ENCODE measurements around the gene NYNRIN. TPM values are rescaled to one million over a fixed set of nuclear protein-coding genes. Genes with fewer than 3 reads are reported as not detected.

The NYNRIN gene
- total RNA-seq, 1 experiment from 2014 or later: 0.27 TPM

GRCh38 chr14:24416254-24416931 is 17.6 kb downstream of the NYNRIN start (continued):
- TF ChIP-seq, protein P1, sequence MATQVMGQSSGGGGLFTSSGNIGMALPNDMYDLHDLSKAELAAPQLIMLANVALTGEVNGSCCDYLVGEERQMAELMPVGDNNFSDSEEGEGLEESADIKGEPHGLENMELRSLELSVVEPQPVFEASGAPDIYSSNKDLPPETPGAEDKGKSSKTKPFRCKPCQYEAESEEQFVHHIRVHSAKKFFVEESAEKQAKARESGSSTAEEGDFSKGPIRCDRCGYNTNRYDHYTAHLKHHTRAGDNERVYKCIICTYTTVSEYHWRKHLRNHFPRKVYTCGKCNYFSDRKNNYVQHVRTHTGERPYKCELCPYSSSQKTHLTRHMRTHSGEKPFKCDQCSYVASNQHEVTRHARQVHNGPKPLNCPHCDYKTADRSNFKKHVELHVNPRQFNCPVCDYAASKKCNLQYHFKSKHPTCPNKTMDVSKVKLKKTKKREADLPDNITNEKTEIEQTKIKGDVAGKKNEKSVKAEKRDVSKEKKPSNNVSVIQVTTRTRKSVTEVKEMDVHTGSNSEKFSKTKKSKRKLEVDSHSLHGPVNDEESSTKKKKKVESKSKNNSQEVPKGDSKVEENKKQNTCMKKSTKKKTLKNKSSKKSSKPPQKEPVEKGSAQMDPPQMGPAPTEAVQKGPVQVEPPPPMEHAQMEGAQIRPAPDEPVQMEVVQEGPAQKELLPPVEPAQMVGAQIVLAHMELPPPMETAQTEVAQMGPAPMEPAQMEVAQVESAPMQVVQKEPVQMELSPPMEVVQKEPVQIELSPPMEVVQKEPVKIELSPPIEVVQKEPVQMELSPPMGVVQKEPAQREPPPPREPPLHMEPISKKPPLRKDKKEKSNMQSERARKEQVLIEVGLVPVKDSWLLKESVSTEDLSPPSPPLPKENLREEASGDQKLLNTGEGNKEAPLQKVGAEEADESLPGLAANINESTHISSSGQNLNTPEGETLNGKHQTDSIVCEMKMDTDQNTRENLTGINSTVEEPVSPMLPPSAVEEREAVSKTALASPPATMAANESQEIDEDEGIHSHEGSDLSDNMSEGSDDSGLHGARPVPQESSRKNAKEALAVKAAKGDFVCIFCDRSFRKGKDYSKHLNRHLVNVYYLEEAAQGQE (IDR thresholded peaks at IDR 0.05; ENCODE audit: low read depth): no peak
- no peak for TF ChIP-seq CEBPB (IDR thresholded peaks at IDR 0.05; ENCODE audit: low read depth)

GRCh38 chr14:24416932-24417619 is 18.3 kb downstream of the NYNRIN start:
- CTCF ChIA-PET: no interaction called here
- Histone ChIP-seq H3K4me2 (ENCODE audit: low read length) (no peak overlapping the region), H3K27ac (ENCODE audit: low read depth, low read length) (no peak overlapping the region), H3K79me2 (ENCODE audit: insufficient read depth, low read length) (no peaks in the 10 kb centered on the region), H3K9me3 (ENCODE audit: control insufficient read depth in 1 of 2, insufficient read depth in 1 of 2, low read depth in 1 of 2, low read length in 2 of 2) (no peaks in the 10 kb centered on the region), H2AFZ (ENCODE audit: low read depth, low read length, poor library complexity, severe bottlenecking) (no peak overlapping the region), H4K20me1 (ENCODE audit: insufficient read depth) (no peaks in the 10 kb centered on the region), H3K9me2 (ENCODE audit: insufficient read depth) (no peaks in the 10 kb centered on the region), H3K36me3 (ENCODE audit: control insufficient read depth in 1 of 2, insufficient read depth in 2 of 2, low read length in 2 of 2) (no peaks in the 10 kb centered on the region), H3K9ac (ENCODE audit: low read length) (no peak overlapping the region), H3K27me3 (ENCODE audit: insufficient read depth, low read length) (no peaks in the 10 kb centered on the region), H3K4me1 (ENCODE audit: control insufficient read depth in 1 of 2, insufficient read depth in 2 of 2, low read length in 2 of 2) (no peaks in the 10 kb centered on the region), H3K4me3 (replicated peaks in 1 of 2; ENCODE audit: low read depth in 1 of 2, low read length in 2 of 2) (no peak overlapping the region)
- no peak for DNase-seq (ENCODE audit: low read depth, low spot score)
- POLR2A ChIA-PET: no interaction called here
- intact Hi-C loops (cut with micrococcal nuclease): no loop called here
- no peak for ATAC-seq
- no peak for TF ChIP-seq FOSL1 (IDR thresholded peaks at IDR 0.05; ENCODE audit: low read depth)
- no peak for TF ChIP-seq POLR2A (IDR thresholded peaks at IDR 0.05; ENCODE audit: borderline replicate concordance, extremely low read depth, insufficient read depth, insufficient read length)
- TF ChIP-seq SIN3A (IDR thresholded peaks at IDR 0.05; ENCODE audit: low read depth): no peak
- TF ChIP-seq, protein P2, sequence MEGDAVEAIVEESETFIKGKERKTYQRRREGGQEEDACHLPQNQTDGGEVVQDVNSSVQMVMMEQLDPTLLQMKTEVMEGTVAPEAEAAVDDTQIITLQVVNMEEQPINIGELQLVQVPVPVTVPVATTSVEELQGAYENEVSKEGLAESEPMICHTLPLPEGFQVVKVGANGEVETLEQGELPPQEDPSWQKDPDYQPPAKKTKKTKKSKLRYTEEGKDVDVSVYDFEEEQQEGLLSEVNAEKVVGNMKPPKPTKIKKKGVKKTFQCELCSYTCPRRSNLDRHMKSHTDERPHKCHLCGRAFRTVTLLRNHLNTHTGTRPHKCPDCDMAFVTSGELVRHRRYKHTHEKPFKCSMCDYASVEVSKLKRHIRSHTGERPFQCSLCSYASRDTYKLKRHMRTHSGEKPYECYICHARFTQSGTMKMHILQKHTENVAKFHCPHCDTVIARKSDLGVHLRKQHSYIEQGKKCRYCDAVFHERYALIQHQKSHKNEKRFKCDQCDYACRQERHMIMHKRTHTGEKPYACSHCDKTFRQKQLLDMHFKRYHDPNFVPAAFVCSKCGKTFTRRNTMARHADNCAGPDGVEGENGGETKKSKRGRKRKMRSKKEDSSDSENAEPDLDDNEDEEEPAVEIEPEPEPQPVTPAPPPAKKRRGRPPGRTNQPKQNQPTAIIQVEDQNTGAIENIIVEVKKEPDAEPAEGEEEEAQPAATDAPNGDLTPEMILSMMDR (IDR thresholded peaks at IDR 0.05 in 2 of 3, conservative IDR thresholded peaks at IDR 0.05 in 1 of 3; ENCODE audit: borderline replicate concordance in 1 of 3, insufficient read depth in 1 of 3, low read depth in 2 of 3, low read length in 2 of 3): no peak
- no peak for TF ChIP-seq ATF3 (IDR thresholded peaks at IDR 0.05)
- TF ChIP-seq CBX3 (IDR thresholded peaks at IDR 0.05; ENCODE audit: low read depth): no peak
- TF ChIP-seq JUND (IDR thresholded peaks at IDR 0.05): no peak
- TF ChIP-seq ZNF274 (IDR thresholded peaks at IDR 0.05; ENCODE audit: low read depth, low read length): no peak
- TF ChIP-seq YY1 (IDR thresholded peaks at IDR 0.05; ENCODE audit: extremely low read depth, insufficient replicate concordance, low read depth, low read length): no peak
- RAD21 ChIA-PET (ENCODE audit: low non-redundant PET in 1 of 2, low total read pairs in 2 of 2, uncharacterized antibody in 2 of 2, unreplicated experiment in 2 of 2): no interaction called here
- no TSS peak for BruUV-seq (replicated peaks)

Measured in HCT116 (cell line).